DMS79 treated with DMSO at 0.1 percent for 48 hours (cell line): ENCODE results near the gene HPCAL1.

Source experiments
- DNase-seq: peaks from one replicate; lab custom pipeline; 2025; lab: John Stamatoyannopoulos, UW

The HPCAL1 gene

GRCh38 chr2:10426726-10427617 lies 124.3 kb downstream of the HPCAL1 start:
- DNase-seq: no peak

- no peak for DNase-seq
Measured at GRCh38 chr2:10427618-10427949, 124.9 kb downstream of the HPCAL1 start.

- no peak for DNase-seq
Measured at GRCh38 chr2:10428355-10428754, 125.7 kb downstream of the HPCAL1 start.

GRCh38 chr2:10428924-10429323 lies 126.2 kb downstream of the HPCAL1 start:
- DNase-seq: no peak

GRCh38 chr2:10430886-10431622 lies 128.3 kb downstream of the HPCAL1 start:
- no peak for DNase-seq

- no peak for DNase-seq
Measured at GRCh38 chr2:10431797-10432196, 129.1 kb downstream of the HPCAL1 start.

- no peak for DNase-seq
Measured at GRCh38 chr2:10432311-10433181, 129.8 kb downstream of the HPCAL1 start.

- DNase-seq: no peak
Measured at GRCh38 chr2:10433264-10433946, 130.7 kb downstream of the HPCAL1 start.

GRCh38 chr2:10433947-10434885 lies 131.5 kb downstream of the HPCAL1 start:
- no peak for DNase-seq

GRCh38 chr2:10434886-10435819 lies 132.4 kb downstream of the HPCAL1 start:
- DNase-seq: peak; percentile 64

- no peak for DNase-seq
Measured at GRCh38 chr2:10435820-10436204, 133.1 kb downstream of the HPCAL1 start.

GRCh38 chr2:10436583-10437110 lies 133.9 kb downstream of the HPCAL1 start:
- no peak for DNase-seq

GRCh38 chr2:10437806-10438205 lies 135.1 kb downstream of the HPCAL1 start:
- no peak for DNase-seq

- no peak for DNase-seq
Measured at GRCh38 chr2:10438688-10439087, 136.0 kb downstream of the HPCAL1 start.

- no peak for DNase-seq
Measured at GRCh38 chr2:10439185-10439879, 136.6 kb downstream of the HPCAL1 start.

GRCh38 chr2:10439971-10440370 lies 137.3 kb downstream of the HPCAL1 start:
- no peak for DNase-seq

GRCh38 chr2:10440736-10441135 lies 138.0 kb downstream of the HPCAL1 start:
- no peak for DNase-seq

GRCh38 chr2:10441948-10442347 lies 139.2 kb downstream of the HPCAL1 start:
- DNase-seq: no peak
